Adrenal gland (tissue), 12 donors: Measurements from ENCODE around the gene PRMT7. TPM values are rescaled to one million over a fixed set of nuclear protein-coding genes. Genes with fewer than 3 reads are reported as not detected.

ENCODE experiments used
- DNase-seq, 7 donors: peaks; one replicate each; pipeline ENCODE4 v3.0.0-alpha.2; 2019 to 2020
- H3K27ac ChIP-seq, 5 donors: fragments of 200-600 bp; sonication (generic) in 4 of 5; 1 replicate in 3 of 5; 2 replicates in 2 of 5; pipeline versions ENCODE4 v1.5.1 to v1.8.0; 2016 to 2020; ENCODE audit warnings: mild to moderate bottlenecking in 1 of 5
- H3K27me3 ChIP-seq: fragments of 200-600 bp; 2 replicates; pipeline ENCODE4 v1.8.0; 2021
- H3K36me3 ChIP-seq, 2 donors: fragments of 200-600 bp; replicated peaks in 1 of 2; 1 replicate in 1 of 2; 2 replicates in 1 of 2; pipeline versions ENCODE4 v1.5.1 to v1.8.0; 2018 to 2022
- H3K4me1 ChIP-seq, 2 donors: fragments of 200-600 bp; replicated peaks in 1 of 2; 1 replicate in 1 of 2; 2 replicates in 1 of 2; pipeline versions ENCODE4 v1.5.1 to v1.8.0; 2018 to 2021
- H3K4me3 ChIP-seq, 4 donors: fragments of 200-600 bp; sonication (generic) in 3 of 4; one replicate each; pipeline ENCODE4 v1.5.1; 2016 to 2018
- H3K9me3 ChIP-seq, 3 donors: fragments of 200-600 bp; sonication (generic) in 1 of 3; replicated peaks in 1 of 3; 1 replicate in 2 of 3; 2 replicates in 1 of 3; pipeline versions ENCODE4 v1.5.1 to v1.8.0; 2016 to 2021
- CTCF ChIP-seq, 6 experiments: fragments of 450-650 bp in 4 of 6; fragments of 200-600 bp in 2 of 6; sonication (generic) in 1 of 6; IDR thresholded peaks; 1 replicate in 5 of 6; 2 replicates in 1 of 6; pipeline versions ENCODE4 v1.5.1 to v1.8.0; 2016 to 2021; ENCODE audit warnings: antibody characterized with exemption in 6 of 6, mild to moderate bottlenecking in 2 of 6, moderate library complexity in 1 of 6
- POLR2A ChIP-seq, 2 donors: fragments of 450-650 bp; IDR thresholded peaks; one replicate each; pipeline ENCODE4 v1.6.1; 2017; ENCODE audit warnings: antibody characterized with exemption in 2 of 2, mild to moderate bottlenecking in 2 of 2, moderate library complexity in 1 of 2
- WGBS, 4 donors: extraction: QIAGEN DNeasy Blood & Tissue Kit in 2 of 4; methylation state at CpG; one replicate each; pipeline versions ENCODE4 v1.1.5 to v1.1.7; 2013 to 2017; 5-methylcytosine and 5-hydroxymethylcytosine counted together
- intact Hi-C, 2 donors: fragments of 100-400 bp; cut with DNase I; formaldehyde crosslinking; loops; one replicate each; pipeline versions ENCODE4 v1.14.1 to v1.15.0; 2022 to 2023
- polyA plus RNA-seq, 3 donors: library from polyadenylated mRNA; stranded (reverse); fragments of 200-250 nt in 2 of 3; fragments of 350-450 nt in 1 of 3; fragmentation: Illumina TruSeq in 1 of 3; extraction: RNeasy Lipid Tissue Mini Kit (QIAGEN cat#74804) in 1 of 3; gene quantifications; one replicate each; pipeline ENCODE4 v1.2.3, GENCODE V29; 2013 to 2014
- total RNA-seq, 9 donors: library from RNA; depleted of rRNA in 4 of 9; stranded (reverse); fragments of >200 nt in 4 of 9; fragments of 120-200 nt in 1 of 9; fragmentation: NEBNext Ultra II Directional in 1 of 9; extraction: Animal tissue kit (Norgen Biotek cat#: 25700) in 1 of 9; gene quantifications; one replicate each; pipeline versions ENCODE4 v1.1.0 to v1.2.4, GENCODE V29; 2013 to 2023
- donor health status: healthy with polysubstance abuse.
- donor health status: Bipolar disorder and iron deficiency.
- donor health status: DM: yes; HTN: yes; CAD: no.
- donor health status: DM: no; HTN: no; CAD: no.
- donor health status: DM: no; HTN: no; CAD: no.
- donor health status: DM: yes; HTN: yes; CAD: no.

PRMT7 gene
- total and polyA plus RNA-seq, 12 donors: 30.0 to 141 (median 42.7) TPM

- Histone ChIP-seq H3K27ac (peak overlapping the region in 1 of 5 donors; percentile 27), H3K9me3 (no peaks in the 10 kb centered on the region), H3K4me1 (peaks cover 13 to 37% of the 10 kb centered on the region in 2 donors), H3K27me3 (no peaks in the 10 kb centered on the region), H3K36me3 (peaks cover 0 to 6% of the 10 kb centered on the region in 2 donors), H3K4me3 (no peak overlapping the region)
- 66 to 91% (median 79%) methylated on average over 4 of the region's 4 CpGs for WGBS, 4 donors
- intact Hi-C loops: no loop called here
- DNase-seq: no peak
- TF ChIP-seq POLR2A (IDR thresholded peaks at IDR 0.05) (no peak), CTCF (IDR thresholded peaks at IDR 0.05) (no peak)
Observed at GRCh38 chr16:68282064-68282452, 28.8 kb upstream of the PRMT7 start.

- TF ChIP-seq CTCF (IDR thresholded peaks at IDR 0.05): no peak
- Histone ChIP-seq H3K27me3 (no peaks in the 10 kb centered on the region), H3K9me3 (no peaks in the 10 kb centered on the region), H3K36me3 (peaks cover 0 to 6% of the 10 kb centered on the region in 2 donors), H3K4me1 (peaks cover 25 to 50% of the 10 kb centered on the region in 2 donors), H3K4me3 (no peak overlapping the region), H3K27ac (peak overlapping the region in 4 of 5 donors; percentile 16 to 65 (median 42))
- 62 to 71% (median 64%) methylated on average over 5 of the region's 5 CpGs for WGBS, 4 donors
- intact Hi-C loops: no loop called here
- DNase-seq: no peak
Observed at GRCh38 chr16:68283346-68283745, 27.5 kb upstream of the PRMT7 start.

GRCh38 chr16:68283801-68284598 is 26.8 kb upstream of the PRMT7 start:
- H3K4me1 ChIP-seq: peaks cover 28 to 54% of the 10 kb centered on the region in 2 donors
- TF ChIP-seq POLR2A (IDR thresholded peaks at IDR 0.05) (no peak), CTCF (IDR thresholded peaks at IDR 0.05) (no peak)

GRCh38 chr16:68284847-68285246 is 26.0 kb upstream of the PRMT7 start:
- TF ChIP-seq CTCF (IDR thresholded peaks at IDR 0.05) (no peak), POLR2A (IDR thresholded peaks at IDR 0.05) (no peak)
- peaks cover 0 to 6% of the 10 kb centered on the region in 2 donors for H3K36me3 ChIP-seq
- H3K4me1 ChIP-seq: peaks cover 28 to 61% of the 10 kb centered on the region in 2 donors
- intact Hi-C loops: no loop called here
- H3K4me3 ChIP-seq: no peak overlapping the region
- H3K27me3 ChIP-seq: no peaks in the 10 kb centered on the region
- peak overlapping the region in 2 of 5 donors; percentile 56 to 65 for H3K27ac ChIP-seq
- 62 to 70% (median 67%) methylated on average over 5 of the region's 5 CpGs for WGBS, 4 donors
- no peak for DNase-seq
- no peaks in the 10 kb centered on the region for H3K9me3 ChIP-seq

More at GRCh38 chr16:68283801-68284598, 26.8 kb upstream of the PRMT7 start:
- no peaks in the 10 kb centered on the region for H3K9me3 ChIP-seq
- no peaks in the 10 kb centered on the region for H3K27me3 ChIP-seq
- peak overlapping the region in 4 of 5 donors; percentile 16 to 65 (median 42) for H3K27ac ChIP-seq
- intact Hi-C loops: no loop called here
- WGBS, 4 donors: 70 to 75% (median 74%) methylated on average over 9 of the region's 9 CpGs
- H3K4me3 ChIP-seq: no peak overlapping the region
- peaks cover 0 to 6% of the 10 kb centered on the region in 2 donors for H3K36me3 ChIP-seq
- peak in 1 of 7 donors; percentile 26 for DNase-seq
